GM12801 (cell line): ENCODE data around the gene CHN1.

Experiments
- CTCF ChIP-seq: IDR thresholded peaks from one replicate; pipeline ENCODE4 v1.5.1; 2011; ENCODE audit warnings: control low read depth; ENCODE audit not compliant: insufficient read length; ENCODE audit errors: extremely low read depth

Gene CHN1

GRCh38 chr2:174791020-174791419 is 214.2 kb downstream of the CHN1 start:
- TF ChIP-seq CTCF = no peak

- TF ChIP-seq CTCF = no peak
Measured at GRCh38 chr2:174789001-174789400, 216.2 kb downstream of the CHN1 start.

- TF ChIP-seq CTCF = no peak
Measured at GRCh38 chr2:174788291-174788929, 216.8 kb downstream of the CHN1 start.

GRCh38 chr2:174787487-174788205 is 217.5 kb downstream of the CHN1 start:
- no peak for TF ChIP-seq CTCF

- no peak for TF ChIP-seq CTCF
Measured at GRCh38 chr2:174786066-174786725, 219.0 kb downstream of the CHN1 start.

- TF ChIP-seq CTCF = no peak
Measured at GRCh38 chr2:174785481-174785880, 219.7 kb downstream of the CHN1 start.

- TF ChIP-seq CTCF = no peak
Measured at GRCh38 chr2:174784909-174785308, 220.3 kb downstream of the CHN1 start.
